GM12891 (cell line): ENCODE results near the gene EPB41L5.
"Not testable (repeated sequence)": the region's sequence is repeated elsewhere in the genome, so short reads cannot be mapped to it uniquely, and the experiment has no call there.

Experiments
- POLR2A ChIP-seq: IDR thresholded peaks from 2 replicates; pipeline ENCODE4 v1.6.1; 2011; ENCODE audit warnings: low read depth, low read length, control low read depth
- POLR2AphosphoS5 ChIP-seq: IDR thresholded peaks from 2 replicates; pipeline ENCODE4 v1.6.1; 2011; ENCODE audit warnings: low read depth, low read length, control low read depth
- SPI1 ChIP-seq: IDR thresholded peaks from 2 replicates; pipeline ENCODE4 v1.6.1; 2011; ENCODE audit warnings: low read depth, low read length, control low read depth

DNA sequence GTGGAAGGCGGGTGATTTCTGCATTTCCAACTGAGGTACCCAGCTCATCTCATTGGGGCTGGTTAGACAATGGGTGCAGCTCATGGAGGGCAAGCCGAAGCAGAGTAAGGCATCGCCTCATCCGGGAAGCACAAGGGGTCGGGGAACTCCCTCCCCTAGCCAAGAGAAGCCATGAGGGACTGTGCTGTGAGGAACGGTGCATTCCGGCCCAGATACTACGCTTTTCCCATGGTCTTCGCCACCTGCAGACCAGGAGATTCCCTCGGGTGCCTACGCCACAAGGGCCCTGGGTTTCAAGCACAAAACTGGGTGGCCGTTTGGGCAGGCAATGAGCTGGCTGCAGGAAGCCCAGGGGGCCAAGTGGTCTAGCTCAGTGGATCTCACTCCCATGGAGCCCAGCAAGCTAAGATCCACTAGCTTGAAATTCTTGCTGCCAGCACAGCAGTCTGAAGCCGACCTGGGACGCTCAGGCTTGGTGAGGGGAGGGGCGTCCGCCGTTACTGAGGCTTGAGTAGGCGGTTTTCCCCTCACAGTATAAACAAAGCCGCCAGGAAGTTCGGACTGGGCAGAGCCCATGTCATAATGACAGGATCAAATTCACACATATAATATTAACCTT, 55.3 kb downstream of the EPB41L5 start:
- not testable (repeated sequence) for TF ChIP-seq POLR2AphosphoS5, POLR2A, SPI1
